Measurements from ENCODE around the gene ZBTB44.
A peak's percentile ranks its signal among the peaks of the same experiment; 100 is the strongest.
"Not testable (repeated sequence)": the region's sequence is repeated elsewhere in the genome, so short reads cannot be mapped to it uniquely, and the experiment has no call there.

ZBTB44 gene

DNA sequence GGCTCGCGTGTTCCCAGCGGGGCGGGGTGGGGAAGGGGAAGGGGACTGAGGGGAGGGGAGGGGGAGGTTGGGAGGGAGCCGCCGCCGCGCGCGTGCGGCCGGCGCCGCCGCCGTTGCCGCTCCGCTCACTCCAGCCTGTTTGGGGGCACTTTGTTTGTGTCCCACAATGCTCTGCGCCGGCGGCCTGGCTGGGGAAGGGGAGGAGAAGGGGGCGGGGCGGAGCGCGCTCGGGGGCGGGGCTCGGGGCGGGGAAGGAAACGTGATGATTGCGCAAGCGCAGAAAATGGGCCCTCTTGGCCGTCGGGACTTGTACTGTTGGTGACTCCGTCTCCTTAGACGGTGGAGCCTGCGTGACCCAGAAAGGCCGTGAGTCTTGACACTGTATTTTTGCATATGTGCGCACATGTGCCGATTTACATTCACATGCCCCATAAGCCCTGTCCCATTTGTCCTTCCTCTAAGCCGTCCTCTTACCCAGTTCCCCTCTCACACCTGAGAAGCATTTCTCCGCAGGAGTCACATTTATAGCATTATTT is at the start of gene ZBTB44:
Gene ZBTB44, minus strand, starts transcription at position 168 of the 536 bp plus-strand sequence. CDS start 53,044 bp downstream, outside the sequence.
- peak; percentile 90 for DNase-seq (ENCODE audit: low spot score)

DNA sequence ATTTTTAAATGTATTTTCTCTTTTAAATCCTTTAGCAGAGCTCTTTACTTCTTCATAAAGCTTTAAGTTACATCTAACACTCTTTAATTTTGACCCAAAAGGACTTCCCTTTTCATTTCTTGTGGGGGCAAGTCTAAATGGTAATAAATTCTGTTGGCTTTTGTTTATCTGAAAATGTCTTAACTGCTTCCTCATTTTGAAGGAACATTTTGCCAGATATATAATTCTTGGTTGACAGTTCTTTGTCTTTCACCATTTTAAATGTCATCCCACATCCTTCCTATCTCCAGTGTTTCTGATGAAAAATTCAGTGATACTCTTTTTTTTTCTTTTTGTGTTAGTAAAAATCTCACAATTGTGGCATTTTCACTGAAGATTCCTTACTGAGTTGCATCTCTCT is 44.7 kb upstream of the ZBTB44 start:
- DNase-seq (ENCODE audit: low spot score) = no peak

GRCh38 chr11:130358398-130358797 is 43.7 kb upstream of the ZBTB44 start:
- DNase-seq (ENCODE audit: low spot score) = no peak

- DNase-seq (ENCODE audit: low spot score) = no peak
Measured at GRCh38 chr11:130347261-130347660, 32.5 kb upstream of the ZBTB44 start.

DNA sequence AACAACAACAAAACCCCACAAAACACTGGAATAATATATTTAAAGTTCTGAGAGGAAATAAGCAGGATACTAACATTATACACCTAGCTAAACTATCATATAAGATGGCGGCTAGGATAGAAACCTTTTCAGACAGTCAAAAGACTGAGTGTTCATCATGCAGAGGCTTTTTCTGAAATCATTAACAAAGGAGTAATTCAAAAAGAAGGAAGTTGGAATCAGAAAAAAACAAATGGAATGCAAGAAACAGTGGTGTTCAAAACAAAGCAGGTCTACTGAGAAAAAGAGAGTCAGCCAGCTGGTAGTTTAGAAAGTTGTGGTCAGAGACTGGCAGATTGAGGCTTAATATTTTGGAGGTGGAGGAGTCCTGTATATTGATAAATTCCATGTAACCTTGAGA is 30.1 kb upstream of the ZBTB44 start:
- DNase-seq (ENCODE audit: low spot score) = no peak

- DNase-seq (ENCODE audit: low spot score) = no peak
Measured at GRCh38 chr11:130340671-130341319, 26.1 kb upstream of the ZBTB44 start.

DNA sequence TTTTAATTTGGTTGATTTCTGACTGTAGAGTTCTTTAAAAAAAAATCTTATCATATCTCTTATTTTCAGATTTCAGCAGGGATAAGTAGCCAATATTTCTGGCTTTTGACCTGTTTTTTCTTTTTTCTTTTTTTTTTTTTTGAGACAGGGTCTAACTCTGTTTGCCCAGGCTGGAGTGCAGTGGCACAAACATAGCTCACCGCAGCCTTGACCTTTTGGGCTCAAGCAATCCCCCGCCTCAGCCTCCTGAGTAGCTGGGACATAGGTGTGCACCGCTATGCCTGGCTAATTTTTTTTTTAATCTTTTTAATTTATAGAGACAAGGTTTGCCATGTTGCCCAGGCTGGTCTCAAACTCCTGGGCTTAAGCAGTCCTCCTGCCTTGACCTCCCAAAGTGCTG is 23.9 kb upstream of the ZBTB44 start:
- DNase-seq (ENCODE audit: low spot score) = no peak

GRCh38 chr11:130337281-130338089 is 22.8 kb upstream of the ZBTB44 start:
- DNase-seq (ENCODE audit: low spot score) = no peak

GRCh38 chr11:130331397-130331796 is 16.7 kb upstream of the ZBTB44 start:
- not testable (repeated sequence) for DNase-seq (ENCODE audit: low spot score)

DNA sequence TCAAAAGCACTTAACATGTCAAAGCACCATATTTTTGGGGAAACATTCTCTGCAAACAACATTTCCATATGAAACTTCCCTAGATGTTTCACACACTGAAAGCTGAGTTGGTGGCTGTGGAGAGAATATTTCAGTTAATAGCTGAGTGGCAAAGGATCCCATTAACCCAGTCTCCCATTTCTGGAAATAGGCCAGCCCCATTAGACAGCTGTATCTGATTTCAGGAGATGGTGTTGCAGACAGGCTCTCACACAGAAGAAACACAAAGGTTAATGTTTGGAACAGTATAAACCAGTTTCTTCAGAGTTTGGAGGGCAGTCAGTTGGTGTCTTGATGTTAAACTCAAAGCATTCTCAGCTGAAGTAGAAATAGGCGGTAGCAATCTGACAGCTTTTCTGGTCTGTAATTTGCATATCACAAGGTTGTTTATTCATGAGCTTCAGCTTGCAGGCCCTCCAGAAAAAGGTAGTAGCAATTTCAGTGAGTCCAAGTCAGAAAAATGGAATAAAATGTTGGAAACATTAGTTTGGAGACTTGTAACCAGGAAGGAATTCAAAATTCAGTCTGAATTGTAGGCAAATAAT is 15.5 kb upstream of the ZBTB44 start:
- no peak for DNase-seq (ENCODE audit: low spot score)

- no peak for DNase-seq (ENCODE audit: low spot score)
Measured at GRCh38 chr11:130328420-130328819, 13.7 kb upstream of the ZBTB44 start.

GRCh38 chr11:130327716-130328115 is 13.0 kb upstream of the ZBTB44 start:
- no peak for DNase-seq (ENCODE audit: low spot score)

DNA sequence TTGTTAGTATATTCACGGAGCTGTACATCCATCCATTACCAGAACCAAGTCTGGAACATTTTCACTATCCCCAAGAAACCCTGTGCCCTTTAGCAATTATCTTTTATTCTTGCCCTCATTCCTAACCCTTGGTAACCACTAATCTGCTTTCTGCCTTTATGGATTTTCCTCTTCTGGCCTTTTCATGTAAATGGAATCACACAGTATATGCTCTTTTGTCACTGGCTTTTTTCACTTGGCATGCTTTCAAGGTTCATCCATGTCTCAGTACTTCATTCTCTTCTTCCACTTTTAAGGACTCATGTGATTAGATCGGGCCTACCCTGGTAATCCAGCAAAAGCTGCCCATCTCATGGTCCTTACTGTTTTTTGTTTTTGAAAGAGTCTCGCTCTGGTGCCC is 11.0 kb upstream of the ZBTB44 start:
- no peak for DNase-seq (ENCODE audit: low spot score)

DNA sequence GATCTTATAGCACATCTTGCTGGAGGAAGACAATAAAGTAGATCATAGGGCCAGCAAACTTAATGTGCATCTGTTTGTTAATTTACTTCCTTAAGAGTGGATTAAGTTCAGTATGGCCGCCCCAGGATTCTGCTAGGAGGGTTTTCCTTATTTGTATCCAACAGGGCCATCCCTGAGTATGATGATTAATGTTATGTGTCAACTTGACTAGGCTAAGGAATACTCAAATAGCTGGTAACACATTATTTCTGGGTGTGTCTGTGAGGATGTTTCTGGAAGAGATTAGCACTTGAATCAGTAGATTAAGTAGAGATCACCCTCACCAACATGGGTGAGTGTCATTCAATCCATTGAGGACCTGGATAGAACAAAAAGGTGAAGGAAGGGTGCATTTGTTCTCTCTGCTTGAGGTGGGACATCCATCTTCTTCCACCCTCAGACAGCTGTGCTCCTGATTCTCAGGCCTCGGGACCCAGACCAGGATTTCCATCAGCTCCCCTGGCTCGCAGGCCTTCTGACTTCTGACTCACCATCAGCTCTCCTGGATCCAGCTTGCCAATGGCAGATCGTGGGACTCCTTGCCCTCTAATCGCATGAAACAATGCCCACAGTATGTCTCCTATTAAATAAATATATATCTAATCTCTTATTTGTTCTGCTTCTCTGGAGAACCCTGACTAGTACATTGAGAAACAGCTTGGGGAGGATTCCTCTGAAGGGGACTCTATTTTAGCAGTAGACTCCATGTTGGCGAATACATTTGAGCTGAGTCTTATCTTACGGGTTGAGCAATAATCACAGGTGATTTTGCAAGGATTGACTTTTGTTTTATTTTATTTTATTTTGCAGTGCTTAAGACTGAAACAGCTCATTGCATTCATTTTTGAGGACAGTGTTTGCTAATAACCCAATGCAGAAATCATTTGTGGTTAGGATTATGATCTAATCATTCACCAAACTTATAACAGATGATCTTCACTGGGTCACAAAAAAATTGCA is 9.0 kb upstream of the ZBTB44 start:
- DNase-seq (ENCODE audit: low spot score) = no peak

DNA sequence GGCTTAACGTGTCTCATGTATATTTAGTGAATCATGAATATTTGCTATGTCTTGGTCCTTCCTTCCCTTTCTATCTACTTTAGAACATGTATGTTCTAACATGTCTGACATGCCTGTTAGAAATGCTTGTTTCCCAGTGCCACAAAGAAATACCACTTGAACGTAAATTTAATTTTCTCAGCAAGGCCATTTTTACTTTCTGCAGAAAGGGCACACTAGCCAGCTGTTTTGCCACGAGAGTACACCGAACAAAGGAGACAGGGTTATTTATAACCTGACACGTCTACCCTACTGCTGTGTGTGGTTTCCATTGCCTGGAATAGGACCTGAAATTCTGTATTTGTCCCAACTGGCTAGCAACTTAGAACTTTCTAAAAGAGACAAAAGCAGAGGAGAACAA is 7.4 kb upstream of the ZBTB44 start:
- DNase-seq (ENCODE audit: low spot score) = no peak

DNA sequence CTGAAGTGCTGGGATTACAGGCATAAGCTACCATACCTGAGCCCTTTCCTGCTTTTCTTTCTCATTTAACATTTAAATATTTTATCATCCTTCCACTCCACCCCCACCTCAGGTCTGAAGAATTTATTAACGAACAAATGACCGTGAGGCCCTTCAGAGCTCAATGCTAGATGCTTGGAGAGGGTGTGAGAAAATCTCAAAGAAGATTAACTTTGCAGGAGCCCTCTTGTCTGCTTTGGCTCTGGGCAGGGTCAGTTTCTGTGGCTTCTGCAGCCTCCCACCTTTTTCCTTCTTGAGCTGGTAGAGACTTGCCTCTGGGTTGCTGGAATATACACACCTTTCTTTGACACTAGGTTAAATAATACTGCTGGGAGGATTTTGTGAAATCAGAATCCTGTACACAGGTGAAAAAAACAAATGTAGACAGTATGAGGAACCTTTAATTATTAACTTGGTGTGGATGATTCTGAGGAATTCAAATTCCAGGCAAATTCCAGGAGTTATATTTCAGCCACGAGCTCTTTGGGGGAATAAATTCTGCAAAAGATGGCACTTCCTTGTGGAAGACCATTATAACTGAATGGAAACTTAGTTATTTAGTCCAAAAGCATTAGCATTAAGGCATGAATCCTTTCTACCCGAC is 3.4 kb upstream of the ZBTB44 start:
- DNase-seq (ENCODE audit: low spot score) = no peak

GRCh38 chr11:130315354-130315970 is 745 bp upstream of the ZBTB44 start:
- DNase-seq (ENCODE audit: low spot score) = no peak

DNA sequence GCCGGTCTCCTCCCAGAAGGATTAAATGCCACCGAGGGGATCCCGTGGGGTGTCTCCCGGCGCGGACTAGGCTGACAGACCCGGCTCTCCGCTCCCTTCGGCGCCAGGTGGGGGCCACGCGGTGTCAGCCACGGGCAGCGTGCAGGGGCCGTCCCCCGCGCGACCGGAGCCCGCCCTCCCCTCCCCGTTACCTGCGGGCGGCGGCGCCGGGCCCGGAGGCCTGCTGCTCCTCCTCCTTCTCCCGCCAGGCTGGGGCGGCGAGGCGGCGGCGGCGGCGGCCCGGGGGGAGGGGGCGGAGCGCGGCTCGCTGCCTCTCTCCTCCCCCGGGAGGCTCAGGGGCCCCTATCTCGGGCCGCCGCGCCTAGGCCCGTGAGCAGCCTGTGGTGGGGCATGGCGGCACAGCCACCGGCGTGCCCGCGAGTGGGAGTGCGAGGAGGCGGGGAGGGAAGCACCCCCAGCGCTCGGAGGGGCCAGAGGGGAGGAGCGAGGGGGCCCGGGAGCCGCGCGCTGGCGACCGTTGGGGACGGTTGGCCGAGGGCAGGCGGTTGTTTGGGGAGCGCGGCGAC is 450 bp downstream of the ZBTB44 start:
- DNase-seq (ENCODE audit: low spot score) = peak; percentile 60

GRCh38 chr11:130313383-130314183 is 1.1 kb downstream of the ZBTB44 start:
- peak; percentile 35 for DNase-seq (ENCODE audit: low spot score)

DNA sequence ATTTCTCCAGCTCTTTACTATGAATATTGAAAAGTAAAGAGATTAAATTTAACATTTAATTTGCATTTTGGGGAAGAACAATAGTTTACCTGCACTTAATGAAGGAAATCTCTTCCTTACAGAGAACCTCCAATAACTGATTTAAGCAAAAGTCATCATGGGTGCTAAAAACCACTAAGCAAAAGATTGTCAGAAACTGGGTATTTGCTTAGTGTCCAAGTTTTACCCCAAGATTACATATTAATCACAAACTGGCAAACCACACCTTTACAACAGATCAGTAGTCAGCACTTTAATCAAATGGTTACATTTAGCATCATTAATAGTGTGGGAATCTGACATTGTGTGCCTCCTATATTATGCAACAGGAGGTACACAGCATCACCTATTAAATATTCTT is 2.7 kb downstream of the ZBTB44 start:
- no peak for DNase-seq (ENCODE audit: low spot score)
